WTC11 (cell line): Measurements from ENCODE around the gene SYNGR3. TPM values are rescaled to one million over a fixed set of nuclear protein-coding genes. Genes with fewer than 3 reads are reported as not detected.

ENCODE experiments used
- ATAC-seq: fragments of 200-7000 bp; cut with Tn5 transposase; 2 replicates; pipeline ENCODE4 v1.10.0; 2021; ENCODE audit warnings: mild to moderate bottlenecking, moderate library complexity
- CTCF ChIA-PET: fragments of 300-600 bp; sonication (Branson Sonifier 250); formaldehyde crosslinking; loops from one replicate; lab custom pipeline; 2021; ENCODE audit warnings: antibody characterized with exemption; lab: Charles Lee
- POLR2A ChIA-PET: fragments of 350-600 bp; sonication (Branson Sonifier 250); formaldehyde crosslinking; loops from one replicate; lab custom pipeline; 2021; ENCODE audit warnings: antibody characterized with exemption; lab: Charles Lee
- DNase-seq: peaks from one replicate; pipeline ENCODE4 v3.0.0; 2021; ENCODE audit warnings: low spot score
- H3K27ac Mint-ChIP-seq: 2 replicates; pipeline ENCODE4 v1.8.0; 2021; ENCODE audit warnings: mixed read lengths
- H3K27me3 Mint-ChIP-seq: 2 replicates; pipeline ENCODE4 v1.8.0; 2021; ENCODE audit warnings: low read depth, mild to moderate bottlenecking, moderate library complexity, mixed read lengths
- H3K36me3 Mint-ChIP-seq: 2 replicates; pipeline ENCODE4 v1.8.0; 2021; ENCODE audit warnings: mixed read lengths
- H3K4me1 Mint-ChIP-seq: 2 replicates; pipeline ENCODE4 v1.8.0; 2022; ENCODE audit warnings: mixed read lengths
- H3K4me3 Mint-ChIP-seq: 2 replicates; pipeline ENCODE4 v1.8.0; 2021; ENCODE audit warnings: mild to moderate bottlenecking, moderate library complexity, mixed read lengths
- H3K9me3 Mint-ChIP-seq: 2 replicates; pipeline ENCODE4 v1.8.0; 2021; ENCODE audit warnings: mixed read lengths
- ELF4 ChIP-seq: sonication (generic); formaldehyde crosslinking; IDR thresholded peaks from 2 replicates; pipeline ENCODE4 v1.8.1; 2022; ENCODE audit warnings: low read depth, mild to moderate bottlenecking, moderate library complexity, missing genetic modification reagents
- FOXP4 ChIP-seq: sonication (generic); formaldehyde crosslinking; IDR thresholded peaks from 2 replicates; pipeline ENCODE4 v1.8.0; 2022; ENCODE audit warnings: mild to moderate bottlenecking, missing genetic modification reagents
- JAZF1 ChIP-seq: fragments of 250-450 bp; sonication (Bioruptor Pico); IDR thresholded peaks from 2 replicates; pipeline ENCODE4 v1.9.0; 2021; ENCODE audit warnings: moderate library complexity, mild to moderate bottlenecking, inconsistent platforms
- OVOL2 ChIP-seq: fragments of 250-450 bp; sonication (Bioruptor Pico); IDR thresholded peaks from 2 replicates; pipeline ENCODE4 v1.9.0; 2021; ENCODE audit warnings: mild to moderate bottlenecking, borderline replicate concordance
- PRDM15 ChIP-seq: sonication (generic); formaldehyde crosslinking; IDR thresholded peaks from 2 replicates; pipeline ENCODE4 v1.8.0; 2022; ENCODE audit warnings: missing genetic modification reagents
- SOX15 ChIP-seq: fragments of 250-450 bp; sonication (Bioruptor Pico); IDR thresholded peaks from 2 replicates; pipeline ENCODE4 v1.9.0; 2021; ENCODE audit warnings: mild to moderate bottlenecking
- TCF7 ChIP-seq: sonication (generic); formaldehyde crosslinking; IDR thresholded peaks from 2 replicates; pipeline ENCODE4 v1.8.0; 2022; ENCODE audit warnings: mild to moderate bottlenecking, low read depth, missing genetic modification reagents, moderate library complexity
- TP53 ChIP-seq: sonication (generic); formaldehyde crosslinking; IDR thresholded peaks from 2 replicates; pipeline ENCODE4 v1.8.1; 2023; ENCODE audit warnings: mild to moderate bottlenecking, missing genetic modification reagents
- ZNF121 ChIP-seq: sonication (generic); formaldehyde crosslinking; IDR thresholded peaks from 2 replicates; pipeline ENCODE4 v1.8.0; 2023; ENCODE audit warnings: missing genetic modification reagents
- ZNF416 ChIP-seq: fragments of 250-450 bp; sonication (Bioruptor Pico); IDR thresholded peaks from 2 replicates; pipeline ENCODE4 v1.9.0; 2021; ENCODE audit warnings: mild to moderate bottlenecking, inconsistent platforms
- ZNF423 ChIP-seq: fragments of 250-450 bp; sonication (Bioruptor Pico); IDR thresholded peaks from 2 replicates; pipeline ENCODE4 v2.1.2; 2022; ENCODE audit warnings: mild to moderate bottlenecking, moderate library complexity
- ZNF512 ChIP-seq: sonication (generic); formaldehyde crosslinking; IDR thresholded peaks from 2 replicates; pipeline ENCODE4 v1.8.1; 2022; ENCODE audit warnings: missing genetic modification reagents, borderline replicate concordance
- total RNA-seq: library from RNA; stranded (reverse); gene quantifications from 3 replicates; pipeline ENCODE4 v1.2.3, GENCODE V29; 2021
- TF ChIP-seq, protein P1 (sequence below): sonication (generic); formaldehyde crosslinking; IDR thresholded peaks from 2 replicates; pipeline ENCODE4 v1.8.0; 2023; ENCODE audit warnings: mild to moderate bottlenecking, missing genetic modification reagents

SYNGR3 gene
- total RNA-seq, 1 experiment from 2014 or later: 41.5 TPM

DNA sequence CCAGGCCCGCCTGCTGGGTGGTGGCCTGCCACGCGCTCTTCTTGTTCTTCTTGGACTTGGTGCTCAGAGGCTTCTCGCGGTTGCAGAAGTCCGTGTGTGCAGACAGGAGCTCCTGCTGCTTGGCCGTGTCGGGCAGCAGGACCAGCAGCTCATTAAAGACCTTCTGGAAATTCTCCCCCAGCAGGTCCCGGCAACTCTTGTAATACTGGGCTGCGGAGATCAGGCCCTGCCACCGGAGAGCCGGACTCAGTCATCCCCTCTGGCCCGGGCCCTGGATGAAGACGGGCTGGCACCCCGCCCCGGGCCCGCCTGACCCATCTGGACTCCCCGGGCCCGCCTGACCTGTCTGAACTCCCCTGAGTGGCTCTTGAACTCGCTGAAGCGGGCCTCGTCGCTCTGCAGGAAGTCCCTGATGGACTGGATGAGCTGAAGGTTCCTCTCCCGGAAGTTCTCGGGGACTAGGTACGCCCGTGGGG, 8.6 kb downstream of the SYNGR3 start:
- Mint-ChIP-seq H3K9me3 (no peaks in the 10 kb centered on the region), H3K36me3 (peaks cover 24% of the 10 kb centered on the region)
- CTCF ChIA-PET: interaction anchor here (0.5 to 0.7 kb wide), 2 partner anchors 18 to 140 kb away, joined by 3 read pairs; no protein-coding TSS in a partner anchor

More for the DNA sequence above, 8.6 kb downstream of the SYNGR3 start:
- POLR2A ChIA-PET: no interaction called here
- TF ChIP-seq FOXP4 (CRISPR knock-in tag): no peak
- TF ChIP-seq SOX15: no peak
- TF ChIP-seq JAZF1: no peak
- TF ChIP-seq TP53: no peak
- TF ChIP-seq ZNF512: no peak
- TF ChIP-seq ZNF416: no peak
- no peak for TF ChIP-seq OVOL2 (CRISPR knock-in tag)
- TF ChIP-seq ZNF121 (CRISPR knock-in tag): no peak
- no peak for TF ChIP-seq TCF7 (CRISPR knock-in tag)
- no peak for TF ChIP-seq ELF4
- TF ChIP-seq ZNF423 (CRISPR knock-in tag): no peak
- TF ChIP-seq PRDM15 (CRISPR knock-in tag): no peak
- TF ChIP-seq, protein P1, sequence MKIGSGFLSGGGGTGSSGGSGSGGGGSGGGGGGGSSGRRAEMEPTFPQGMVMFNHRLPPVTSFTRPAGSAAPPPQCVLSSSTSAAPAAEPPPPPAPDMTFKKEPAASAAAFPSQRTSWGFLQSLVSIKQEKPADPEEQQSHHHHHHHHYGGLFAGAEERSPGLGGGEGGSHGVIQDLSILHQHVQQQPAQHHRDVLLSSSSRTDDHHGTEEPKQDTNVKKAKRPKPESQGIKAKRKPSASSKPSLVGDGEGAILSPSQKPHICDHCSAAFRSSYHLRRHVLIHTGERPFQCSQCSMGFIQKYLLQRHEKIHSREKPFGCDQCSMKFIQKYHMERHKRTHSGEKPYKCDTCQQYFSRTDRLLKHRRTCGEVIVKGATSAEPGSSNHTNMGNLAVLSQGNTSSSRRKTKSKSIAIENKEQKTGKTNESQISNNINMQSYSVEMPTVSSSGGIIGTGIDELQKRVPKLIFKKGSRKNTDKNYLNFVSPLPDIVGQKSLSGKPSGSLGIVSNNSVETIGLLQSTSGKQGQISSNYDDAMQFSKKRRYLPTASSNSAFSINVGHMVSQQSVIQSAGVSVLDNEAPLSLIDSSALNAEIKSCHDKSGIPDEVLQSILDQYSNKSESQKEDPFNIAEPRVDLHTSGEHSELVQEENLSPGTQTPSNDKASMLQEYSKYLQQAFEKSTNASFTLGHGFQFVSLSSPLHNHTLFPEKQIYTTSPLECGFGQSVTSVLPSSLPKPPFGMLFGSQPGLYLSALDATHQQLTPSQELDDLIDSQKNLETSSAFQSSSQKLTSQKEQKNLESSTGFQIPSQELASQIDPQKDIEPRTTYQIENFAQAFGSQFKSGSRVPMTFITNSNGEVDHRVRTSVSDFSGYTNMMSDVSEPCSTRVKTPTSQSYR (CRISPR knock-in tag): no peak
- no peak for ATAC-seq
- no peak overlapping the region; the same call in 1 of the 2 replicates for H3K27ac Mint-ChIP-seq
- H3K4me3 Mint-ChIP-seq: no peak overlapping the region
- H3K4me1 Mint-ChIP-seq: 0 out of 2 replicates have a peak, but pooled peaks cover 1% of the 10 kb centered on the region
- no peak for DNase-seq
- no peaks in the 10 kb centered on the region; the same call in 1 of the 2 replicates for H3K27me3 Mint-ChIP-seq
